Measurements from ENCODE around the gene NEIL1. TPM values are rescaled to one million over a fixed set of nuclear protein-coding genes. Genes with fewer than 3 reads are reported as not detected.

NEIL1 gene
- total RNA-seq, 1 experiment from 2014 or later: 14.7 TPM

DNA sequence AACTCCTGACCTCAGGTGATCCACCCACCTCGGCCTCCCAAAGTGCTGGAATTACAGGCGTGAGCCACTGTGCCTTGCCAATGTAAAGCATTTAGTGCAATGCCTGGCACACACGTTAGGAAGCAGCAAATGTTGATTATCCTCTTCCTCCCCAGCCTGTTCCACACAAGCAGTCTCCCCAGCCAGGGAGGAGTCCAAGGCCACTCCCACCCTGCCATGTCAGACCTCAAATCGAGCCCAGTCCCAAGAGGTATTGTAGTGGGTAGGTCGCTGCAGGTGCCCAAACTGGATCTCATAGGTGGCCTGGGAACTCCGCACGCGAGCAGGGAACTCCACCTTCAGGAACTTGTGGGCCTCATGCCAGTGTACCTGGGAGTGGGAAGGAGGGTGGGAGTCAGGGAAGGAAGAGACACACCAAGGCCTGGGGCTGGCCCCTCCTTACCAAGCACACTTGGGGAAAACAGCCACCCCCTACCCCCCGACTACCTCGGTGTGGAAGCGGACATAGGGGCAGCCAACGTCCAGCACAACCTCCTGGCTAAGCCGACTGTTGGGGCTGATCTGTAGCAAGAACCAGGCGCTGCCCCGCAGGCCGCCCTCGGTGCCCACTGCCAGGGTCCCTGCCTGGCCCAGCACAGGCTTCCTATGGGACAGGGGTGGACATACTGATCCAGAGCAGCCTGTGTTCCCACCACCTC, 11.3 kb downstream of the NEIL1 start:
- no peaks in the 10 kb centered on the region for H3K27me3 ChIP-seq (ENCODE audit: control insufficient read depth, insufficient read depth, low read length)
- H3K4me3 ChIP-seq (ENCODE audit: insufficient read depth, low read depth, low read length): no peak overlapping the region
- peaks cover 27% of the 10 kb centered on the region for H3K36me3 ChIP-seq (replicated peaks; ENCODE audit: control insufficient read depth, insufficient read depth, low read length)
- no peak for DNase-seq

DNA sequence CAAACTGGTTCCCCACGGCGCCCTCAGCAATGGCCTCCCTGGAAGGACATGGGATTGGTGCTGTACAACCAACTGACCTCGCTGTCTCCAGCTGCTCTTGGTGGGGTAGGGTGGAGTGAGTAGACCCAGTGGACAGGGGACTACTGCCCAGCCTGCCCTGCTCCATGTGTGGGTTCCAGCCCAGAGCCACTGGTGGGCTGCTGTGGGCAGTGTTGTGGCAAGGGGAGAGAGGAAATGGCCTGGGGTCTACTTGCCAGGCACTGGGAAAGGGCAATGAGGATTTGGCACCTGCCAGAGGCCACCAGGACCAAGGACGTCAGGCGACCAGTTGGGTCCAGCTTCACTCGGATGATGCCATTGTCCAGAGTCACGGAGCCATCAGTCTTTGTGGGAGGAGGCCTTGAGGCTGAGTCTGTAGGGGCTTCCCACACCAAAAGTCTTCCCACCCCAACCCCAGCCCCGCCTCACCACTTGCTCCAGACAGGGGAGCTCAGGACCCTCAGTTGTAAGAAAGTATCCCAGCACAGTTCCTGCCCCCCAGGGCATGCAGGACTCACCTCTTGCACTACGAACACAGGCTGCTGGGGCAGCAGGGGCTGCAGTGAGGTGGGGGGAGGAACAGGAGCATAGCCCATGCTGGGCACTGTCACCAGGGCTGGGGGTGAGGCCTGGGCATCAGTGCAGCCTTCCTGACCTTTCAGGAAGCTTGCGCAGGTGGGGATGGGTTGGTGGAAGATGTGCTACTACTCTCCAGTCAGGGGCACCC, 12.1 kb downstream of the NEIL1 start:
- peak; percentile 36 for DNase-seq
- H3K27me3 ChIP-seq (ENCODE audit: control insufficient read depth, insufficient read depth, low read length): no peaks in the 10 kb centered on the region
- H3K36me3 ChIP-seq (replicated peaks; ENCODE audit: control insufficient read depth, insufficient read depth, low read length): peaks cover 30% of the 10 kb centered on the region
- no peak overlapping the region for H3K4me3 ChIP-seq (ENCODE audit: insufficient read depth, low read depth, low read length)

- Histone ChIP-seq H3K4me3 (ENCODE audit: insufficient read depth, low read depth, low read length) (no peak overlapping the region), H3K27me3 (ENCODE audit: control insufficient read depth, insufficient read depth, low read length) (no peaks in the 10 kb centered on the region), H3K36me3 (replicated peaks; ENCODE audit: control insufficient read depth, insufficient read depth, low read length) (peaks cover 33% of the 10 kb centered on the region)
- no peak for DNase-seq
Measured at GRCh38 chr15:75359537-75360250, 12.9 kb downstream of the NEIL1 start.

GRCh38 chr15:75360391-75360790, 13.6 kb downstream of the NEIL1 start:
- Histone ChIP-seq H3K36me3 (replicated peaks; ENCODE audit: control insufficient read depth, insufficient read depth, low read length) (peaks cover 34% of the 10 kb centered on the region), H3K4me3 (ENCODE audit: insufficient read depth, low read depth, low read length) (no peak overlapping the region), H3K27me3 (ENCODE audit: control insufficient read depth, insufficient read depth, low read length) (no peaks in the 10 kb centered on the region)
- no peak for DNase-seq

DNA sequence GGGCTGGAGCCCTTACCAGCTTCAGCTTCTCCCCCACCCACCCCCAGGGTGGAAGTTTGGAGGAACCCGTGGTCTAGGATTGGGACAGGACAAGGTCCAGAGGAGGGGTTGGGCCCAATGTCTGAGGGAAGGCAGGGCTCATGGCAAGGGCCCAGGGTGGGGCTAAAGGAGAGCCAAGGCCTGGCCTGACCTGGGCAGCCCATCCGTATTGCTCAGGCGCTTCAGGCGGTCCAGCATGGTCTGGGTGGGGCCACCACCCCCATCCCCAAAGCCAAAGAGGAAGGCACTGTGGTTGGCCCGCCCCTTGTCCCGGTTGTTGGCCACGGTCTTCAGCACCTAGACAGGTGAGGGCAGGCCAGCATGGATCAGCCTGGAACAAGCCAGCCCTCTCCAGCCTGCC, 14.0 kb downstream of the NEIL1 start:
- DNase-seq: no peak
- no peaks in the 10 kb centered on the region for H3K27me3 ChIP-seq (ENCODE audit: control insufficient read depth, insufficient read depth, low read length)
- peaks cover 35% of the 10 kb centered on the region for H3K36me3 ChIP-seq (replicated peaks; ENCODE audit: control insufficient read depth, insufficient read depth, low read length)
- no peak overlapping the region for H3K4me3 ChIP-seq (ENCODE audit: insufficient read depth, low read depth, low read length)

DNA sequence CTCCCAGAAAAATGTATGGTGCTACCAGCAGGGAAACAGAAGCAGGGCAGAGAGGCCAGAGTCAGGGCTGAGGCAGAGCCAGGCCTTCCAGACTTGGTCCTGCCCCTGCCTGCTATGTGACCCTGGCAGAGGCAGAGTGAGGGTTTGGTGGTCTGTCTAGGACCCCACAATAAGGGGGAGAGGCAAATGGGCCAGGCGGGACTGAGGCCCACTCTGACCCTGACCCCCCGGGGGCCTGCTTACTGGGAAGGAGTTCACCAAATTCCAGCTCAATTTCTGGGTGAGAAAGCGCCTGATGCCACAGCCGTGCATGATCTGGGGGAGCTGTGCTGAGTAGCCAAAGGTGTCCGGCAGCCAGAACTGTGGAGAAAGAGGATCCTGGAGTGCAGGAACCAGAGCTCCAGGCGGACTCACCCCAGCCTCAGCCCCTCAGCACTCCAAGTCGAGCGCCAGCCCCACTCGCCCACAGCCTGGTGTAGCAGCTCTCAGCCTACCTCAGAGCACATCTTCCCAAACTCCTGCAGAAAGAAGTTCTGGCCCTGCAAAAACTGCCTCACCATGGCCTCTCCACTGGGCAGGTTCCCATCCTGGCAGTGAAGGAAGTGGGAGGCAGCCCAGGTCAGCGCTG, 14.6 kb downstream of the NEIL1 start:
- DNase-seq: no peak
- no peaks in the 10 kb centered on the region for H3K27me3 ChIP-seq (ENCODE audit: control insufficient read depth, insufficient read depth, low read length)
- H3K36me3 ChIP-seq (replicated peaks; ENCODE audit: control insufficient read depth, insufficient read depth, low read length): peaks cover 38% of the 10 kb centered on the region
- no peak overlapping the region for H3K4me3 ChIP-seq (ENCODE audit: insufficient read depth, low read depth, low read length)

- Histone ChIP-seq H3K36me3 (replicated peaks; ENCODE audit: control insufficient read depth, insufficient read depth, low read length) (peaks cover 40% of the 10 kb centered on the region), H3K27me3 (ENCODE audit: control insufficient read depth, insufficient read depth, low read length) (no peaks in the 10 kb centered on the region), H3K4me3 (ENCODE audit: insufficient read depth, low read depth, low read length) (no peak overlapping the region)
- peak; percentile 40 for DNase-seq
Measured at GRCh38 chr15:75361989-75362641, 15.3 kb downstream of the NEIL1 start.

DNA sequence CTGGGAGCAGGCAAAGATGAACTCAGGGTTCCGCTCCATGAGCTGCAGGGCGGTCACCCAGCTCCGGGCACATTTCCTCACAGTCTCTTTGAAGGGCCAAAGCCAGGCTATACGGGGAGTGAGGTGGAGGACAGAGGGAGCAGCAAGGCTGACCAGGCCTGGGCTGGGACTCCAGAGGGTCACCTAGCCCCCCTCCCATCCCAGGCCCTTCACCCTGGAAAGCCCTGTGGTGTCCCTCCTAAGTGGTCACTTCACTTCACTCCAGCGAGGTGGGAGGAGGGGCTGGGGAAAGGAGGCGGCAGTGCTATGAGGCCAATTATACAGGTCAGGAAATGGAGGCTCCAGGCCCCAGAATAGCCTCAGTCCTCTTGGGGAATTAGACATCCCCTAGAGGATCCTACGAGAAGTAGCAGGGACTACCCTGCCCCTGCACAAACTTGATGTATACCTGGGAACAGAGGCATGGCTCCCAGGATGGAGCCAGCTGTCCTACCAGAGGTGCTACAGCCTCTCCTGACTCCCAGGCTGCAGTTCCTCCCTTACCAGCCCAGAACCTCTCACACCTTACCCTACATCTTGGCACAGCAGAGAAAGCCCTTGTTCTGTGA, 15.9 kb downstream of the NEIL1 start:
- Histone ChIP-seq H3K4me3 (ENCODE audit: insufficient read depth, low read depth, low read length) (no peak overlapping the region), H3K27me3 (ENCODE audit: control insufficient read depth, insufficient read depth, low read length) (no peaks in the 10 kb centered on the region), H3K36me3 (replicated peaks; ENCODE audit: control insufficient read depth, insufficient read depth, low read length) (peaks cover 40% of the 10 kb centered on the region)
- peak; percentile 70 for DNase-seq

- Histone ChIP-seq H3K27me3 (ENCODE audit: control insufficient read depth, insufficient read depth, low read length) (no peaks in the 10 kb centered on the region), H3K4me3 (ENCODE audit: insufficient read depth, low read depth, low read length) (no peak overlapping the region), H3K36me3 (replicated peaks; ENCODE audit: control insufficient read depth, insufficient read depth, low read length) (peaks cover 34% of the 10 kb centered on the region)
- no peak for DNase-seq
Measured at GRCh38 chr15:75363786-75364185, 16.9 kb downstream of the NEIL1 start.

GRCh38 chr15:75364881-75365280, 18.0 kb downstream of the NEIL1 start:
- Histone ChIP-seq H3K4me3 (ENCODE audit: insufficient read depth, low read depth, low read length) (no peak overlapping the region), H3K36me3 (replicated peaks; ENCODE audit: control insufficient read depth, insufficient read depth, low read length) (peaks cover 25% of the 10 kb centered on the region), H3K27me3 (ENCODE audit: control insufficient read depth, insufficient read depth, low read length) (no peaks in the 10 kb centered on the region)
- no peak for DNase-seq

- no peak overlapping the region for H3K4me3 ChIP-seq (ENCODE audit: insufficient read depth, low read depth, low read length)
- DNase-seq: no peak
- H3K27me3 ChIP-seq (ENCODE audit: control insufficient read depth, insufficient read depth, low read length): no peaks in the 10 kb centered on the region
- H3K36me3 ChIP-seq (replicated peaks; ENCODE audit: control insufficient read depth, insufficient read depth, low read length): peaks cover 22% of the 10 kb centered on the region
Measured at GRCh38 chr15:75366163-75366562, 19.3 kb downstream of the NEIL1 start.

- no peak for DNase-seq
- H3K36me3 ChIP-seq (replicated peaks; ENCODE audit: control insufficient read depth, insufficient read depth, low read length): peaks cover 26% of the 10 kb centered on the region
- H3K27me3 ChIP-seq (ENCODE audit: control insufficient read depth, insufficient read depth, low read length): no peaks in the 10 kb centered on the region
- H3K4me3 ChIP-seq (ENCODE audit: insufficient read depth, low read depth, low read length): no peak overlapping the region
Measured at GRCh38 chr15:75367006-75367405, 20.2 kb downstream of the NEIL1 start.

DNA sequence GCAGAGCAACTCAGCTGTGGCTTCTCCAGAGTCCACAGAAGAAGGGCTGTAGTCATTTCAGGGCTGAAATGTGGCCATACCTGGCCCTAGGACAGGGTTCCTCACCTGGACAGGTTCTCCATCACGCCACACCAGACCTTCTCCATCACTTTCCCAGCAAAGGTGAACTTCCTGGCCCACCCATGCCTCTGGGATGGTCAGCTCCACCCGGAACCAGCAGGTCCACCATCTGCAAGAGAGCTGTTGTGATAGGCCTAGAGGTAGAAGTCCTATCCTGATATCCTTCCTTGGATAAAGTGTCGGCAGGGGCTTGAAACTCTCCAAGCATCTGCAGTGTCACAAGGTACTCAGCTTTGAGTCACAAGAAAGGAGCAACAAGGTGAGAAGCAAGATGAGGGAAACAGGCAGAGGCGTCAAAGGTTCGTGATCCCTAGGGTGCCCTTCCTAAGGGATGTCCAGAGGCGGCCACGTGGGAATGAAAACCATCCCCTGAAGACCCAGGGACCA, 20.6 kb downstream of the NEIL1 start:
- H3K4me3 ChIP-seq (ENCODE audit: insufficient read depth, low read depth, low read length): no peak overlapping the region
- no peak for DNase-seq
- H3K27me3 ChIP-seq (ENCODE audit: control insufficient read depth, insufficient read depth, low read length): no peaks in the 10 kb centered on the region
- H3K36me3 ChIP-seq (replicated peaks; ENCODE audit: control insufficient read depth, insufficient read depth, low read length): peaks cover 25% of the 10 kb centered on the region
